Stimulated activated CD4-positive, alpha-beta T cell treated with anti-CD3 and anti-CD28 coated beads, Interleukin-4, amount 100 ng/mL, for 4 hours (primary cell): Measurements from ENCODE around the gene ADAM29.
"Not testable (repeated sequence)": the region's sequence is repeated elsewhere in the genome, so short reads cannot be mapped to it uniquely, and the experiment has no call there.

Experiments used
- DNase-seq, 2 experiments: peaks; one replicate each; pipeline ENCODE4 v3.0.0-alpha.2; 2020

Gene ADAM29

GRCh38 chr4:174918058-174918457, at the start of gene ADAM29:
Gene ADAM29 (plus strand): TSS chr4:174918358. CDS start chr4:174975526, 57,168 bp downstream.
- no peak for DNase-seq

GRCh38 chr4:174869339-174869738, 48.8 kb upstream of the ADAM29 start:
- DNase-seq = no peak

DNA sequence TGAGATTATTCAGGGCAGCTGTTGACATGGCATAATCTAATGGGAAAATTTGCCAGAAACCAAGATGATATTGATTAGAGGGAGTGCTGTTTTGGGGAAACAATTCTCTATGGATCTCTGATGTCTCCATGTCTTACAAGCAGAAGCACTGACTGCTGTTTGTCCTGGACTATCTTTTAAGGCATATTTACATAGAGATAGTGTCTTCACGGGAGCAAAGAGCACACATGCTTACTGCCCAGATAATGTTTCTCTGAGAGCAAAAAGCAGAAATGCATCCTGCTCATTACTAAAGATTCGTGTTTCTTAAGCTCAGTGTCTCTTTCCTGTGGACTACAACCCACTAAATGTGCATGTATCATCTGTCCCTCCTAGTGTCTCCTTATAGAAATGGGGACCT, 47.8 kb upstream of the ADAM29 start:
- no peak for DNase-seq

GRCh38 chr4:174871407-174871806, 46.8 kb upstream of the ADAM29 start:
- no peak for DNase-seq

DNA sequence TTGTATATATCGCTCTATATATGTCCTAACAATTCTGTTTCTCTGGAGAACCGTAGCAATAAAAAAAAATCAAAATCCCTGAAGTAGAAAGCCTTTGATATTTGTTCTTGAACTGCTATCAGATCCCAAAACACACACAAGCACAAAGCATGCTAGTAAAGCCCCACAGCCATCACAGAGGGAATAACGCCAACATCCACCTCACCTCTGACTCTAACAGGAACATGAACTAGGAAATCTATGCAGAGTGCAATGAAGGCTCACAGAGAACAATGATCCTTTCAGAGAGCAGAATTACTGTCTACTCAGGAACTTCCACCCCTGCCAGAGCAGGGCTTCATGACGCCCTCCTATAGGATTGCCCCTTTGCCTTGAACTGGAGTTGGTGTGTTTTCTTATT, 45.0 kb upstream of the ADAM29 start:
- DNase-seq = not testable (repeated sequence)

DNA sequence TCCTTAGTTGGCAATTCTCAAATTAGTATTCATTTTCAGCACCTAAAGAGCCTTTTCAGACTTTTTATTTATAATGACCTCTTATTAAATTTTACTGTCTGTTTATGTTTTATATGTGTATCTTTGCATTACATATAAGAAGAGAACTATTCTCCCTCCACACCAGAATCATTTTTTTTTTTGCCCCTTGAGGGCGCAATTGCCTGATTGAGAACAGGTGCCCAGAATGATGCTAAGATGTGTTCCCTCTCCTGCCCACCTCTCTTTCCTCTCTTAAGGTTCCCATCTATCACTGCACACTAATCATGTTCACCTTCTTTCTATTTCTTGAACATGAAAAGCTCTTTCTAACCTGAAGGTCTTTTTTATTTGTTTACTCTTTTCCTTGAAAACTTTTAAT, 44.2 kb upstream of the ADAM29 start:
- no peak for DNase-seq

GRCh38 chr4:174874898-174875297, 43.3 kb upstream of the ADAM29 start:
- DNase-seq = no peak

DNA sequence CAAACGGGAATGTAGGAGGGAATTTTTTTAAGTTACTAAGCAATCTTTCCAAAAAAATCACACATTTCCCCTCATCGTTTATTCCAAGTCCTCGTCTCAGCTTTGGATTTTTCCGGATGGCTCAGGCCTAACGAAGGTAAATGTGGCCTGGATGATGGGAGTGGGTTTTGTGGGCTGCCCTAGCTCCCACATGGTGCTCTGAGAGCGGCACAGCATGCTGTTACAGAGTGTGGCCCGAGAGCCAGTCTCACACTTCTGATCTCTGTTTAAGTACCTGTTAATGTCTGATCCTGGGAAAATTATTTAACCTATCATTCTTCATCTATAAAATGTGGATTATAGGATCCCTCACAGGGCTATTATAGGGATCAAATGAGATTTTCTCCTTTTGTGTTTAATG, 38.2 kb upstream of the ADAM29 start:
- DNase-seq = no peak

- DNase-seq = no peak
These were observed 35.7 kb upstream of the ADAM29 start for GRCh38 chr4:174882317-174882992.

- no peak for DNase-seq
These were observed 10.7 kb upstream of the ADAM29 start for GRCh38 chr4:174907508-174907907.

- DNase-seq = no peak
These were observed 7.9 kb upstream of the ADAM29 start for GRCh38 chr4:174910271-174910670.

- DNase-seq = no peak
These were observed 5.1 kb upstream of the ADAM29 start for GRCh38 chr4:174912919-174913543.

DNA sequence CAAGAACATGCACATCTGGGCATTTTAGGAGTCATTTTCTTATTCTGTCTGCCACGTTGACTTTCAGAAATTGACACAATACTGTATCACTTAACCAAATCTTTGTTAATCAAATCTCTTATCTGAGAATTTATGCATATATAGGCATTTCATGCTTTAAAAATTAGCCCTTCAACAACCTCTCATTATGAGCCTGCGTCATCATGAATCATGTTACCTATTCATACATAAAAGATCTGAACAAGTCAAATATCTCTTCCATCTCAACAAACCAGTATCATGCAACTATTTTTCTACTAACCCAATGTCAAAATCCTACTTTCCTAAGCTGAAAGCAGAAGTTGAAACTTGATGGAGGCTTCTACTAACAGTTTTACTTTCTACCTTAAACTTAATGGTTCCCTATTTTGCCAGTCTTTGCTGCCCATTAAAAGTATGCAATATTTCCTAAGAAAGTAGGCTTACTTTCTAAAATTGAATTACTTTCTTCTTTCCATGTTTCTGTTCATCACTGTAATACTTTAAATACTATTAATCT, 1.8 kb downstream of the ADAM29 start:
- DNase-seq = no peak

- no peak for DNase-seq
These were observed 8.8 kb downstream of the ADAM29 start for GRCh38 chr4:174926958-174927357.

DNA sequence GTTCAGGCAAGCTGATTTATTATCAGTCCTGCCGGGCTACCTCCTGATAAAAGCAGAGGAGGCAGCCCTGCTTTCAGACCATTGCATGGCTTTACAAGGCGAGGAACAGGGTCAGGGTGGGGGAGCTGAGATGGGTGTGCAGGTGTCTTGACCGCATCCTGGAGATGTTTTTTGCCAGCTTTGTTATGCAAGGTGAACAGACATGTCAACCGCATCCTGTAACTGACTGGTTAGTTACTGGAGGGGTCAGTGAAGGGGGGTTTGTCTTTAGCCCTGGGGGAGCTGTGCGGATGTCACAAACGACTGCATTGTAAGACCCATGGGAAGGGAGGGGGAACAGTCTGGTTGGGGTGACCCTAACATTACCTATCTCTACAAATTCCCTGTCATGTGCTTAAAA, 10.0 kb downstream of the ADAM29 start:
- DNase-seq = no peak

GRCh38 chr4:174928575-174929253, 10.6 kb downstream of the ADAM29 start:
- no peak for DNase-seq

- no peak for DNase-seq
These were observed 11.2 kb downstream of the ADAM29 start for GRCh38 chr4:174929346-174929745.

GRCh38 chr4:174930895-174931294, 12.7 kb downstream of the ADAM29 start:
- no peak for DNase-seq

DNA sequence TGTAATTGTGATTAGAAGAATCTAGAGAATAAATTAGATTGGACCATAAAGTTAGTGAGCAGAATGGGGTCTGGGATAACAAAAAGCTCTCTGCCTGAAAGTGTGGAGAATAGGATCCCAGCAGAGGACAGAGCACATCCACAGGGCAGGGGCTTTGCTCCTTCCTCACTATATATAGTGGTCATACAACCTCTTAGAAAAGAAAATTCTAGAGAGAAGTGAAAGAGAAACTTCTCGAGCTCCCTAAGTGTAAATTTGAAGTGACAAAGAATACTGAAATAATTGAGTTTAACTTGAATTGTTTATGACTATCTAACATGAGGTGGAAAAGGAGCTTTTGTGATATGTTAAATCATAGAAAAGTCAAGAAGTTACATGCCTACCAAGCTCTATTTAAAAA, 14.9 kb downstream of the ADAM29 start:
- DNase-seq = no peak

DNA sequence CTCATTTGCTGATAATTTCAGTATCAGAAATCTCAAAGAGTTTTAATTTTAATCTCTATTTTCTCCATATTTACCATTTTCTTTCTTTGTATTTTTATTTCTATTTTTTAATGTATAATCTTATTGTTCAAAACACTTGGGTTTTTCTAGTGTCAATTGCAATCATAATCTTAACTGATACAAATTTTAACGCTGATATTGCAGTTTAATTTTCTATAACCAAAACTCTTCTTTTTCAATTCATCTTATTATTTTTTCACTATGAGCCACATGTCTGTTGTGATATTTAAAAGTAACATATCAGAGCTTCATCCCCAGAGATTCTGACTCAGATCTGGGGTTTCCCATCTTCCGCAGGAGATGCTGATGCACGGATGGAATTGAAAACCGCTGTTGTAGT, 16.2 kb downstream of the ADAM29 start:
- DNase-seq = no peak

GRCh38 chr4:174935607-174936006, 17.4 kb downstream of the ADAM29 start:
- DNase-seq = no peak

DNA sequence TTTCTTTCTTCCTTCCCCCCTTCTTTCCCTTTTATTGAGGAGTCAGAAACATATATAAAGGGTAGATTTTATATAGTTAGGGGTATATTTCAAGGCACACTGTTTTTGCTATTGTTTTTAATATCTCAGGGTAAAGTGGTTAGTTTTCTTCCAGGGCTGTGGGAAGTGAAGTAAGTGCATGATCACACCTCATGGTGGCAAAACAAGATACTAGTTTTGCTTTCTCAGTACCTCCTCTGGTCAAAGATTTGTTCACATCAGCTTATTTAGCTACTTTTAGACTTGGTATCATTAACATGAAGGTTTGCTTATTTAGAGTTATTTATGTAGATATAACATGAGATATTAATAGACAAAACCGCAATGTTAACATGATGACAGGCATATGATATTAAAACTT, 21.8 kb downstream of the ADAM29 start:
- DNase-seq = no peak

DNA sequence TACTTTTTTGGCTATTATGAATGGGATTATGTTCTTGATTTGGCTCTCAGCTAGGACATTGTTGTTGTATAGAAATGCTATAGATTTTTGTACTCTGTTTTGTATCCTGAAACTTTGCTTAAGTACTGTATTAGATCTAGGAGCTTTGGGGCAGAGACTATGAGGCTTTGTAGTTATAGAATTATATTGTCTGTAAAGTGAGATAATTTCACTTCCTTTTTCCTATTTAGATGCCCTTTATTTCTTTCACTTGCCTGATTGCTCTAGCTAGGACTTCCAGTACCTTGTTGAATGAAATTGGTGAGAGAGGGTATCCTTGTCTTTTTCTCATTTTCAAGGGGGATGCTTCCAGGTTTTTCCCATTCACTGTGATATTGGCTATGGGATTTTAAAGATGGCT, 28.1 kb downstream of the ADAM29 start:
- no peak for DNase-seq

DNA sequence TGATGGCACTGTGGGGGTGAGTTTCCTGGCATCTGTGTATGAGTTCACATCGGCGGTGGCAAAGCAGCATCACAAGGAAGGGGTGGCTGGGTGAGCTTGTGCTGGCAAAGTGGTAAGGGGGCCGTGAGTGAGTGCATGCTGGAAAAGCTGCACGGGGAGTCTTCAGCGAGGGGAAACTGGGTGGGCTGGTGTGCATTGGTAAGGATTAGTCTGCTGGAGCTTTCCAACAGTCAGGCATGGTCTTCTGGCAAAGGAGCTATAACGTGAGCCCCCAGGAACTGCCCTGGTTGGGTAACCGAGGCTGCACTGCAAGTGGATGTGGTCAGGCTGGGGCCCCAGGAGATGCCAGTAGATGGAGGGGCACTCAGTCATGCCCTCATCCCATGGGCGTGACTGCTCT, 30.7 kb downstream of the ADAM29 start:
- DNase-seq = no peak
